ENCODE data around the gene HAUS2.
"Not testable (repeated sequence)": the region's sequence is repeated elsewhere in the genome, so short reads cannot be mapped to it uniquely, and the experiment has no call there.

Gene HAUS2

GRCh38 chr15:42576040-42576594 is 27.5 kb downstream of the HAUS2 start:
- DNase-seq = no peak

GRCh38 chr15:42576776-42577175 is 28.1 kb downstream of the HAUS2 start:
- no peak for DNase-seq

- no peak for DNase-seq
Measured at GRCh38 chr15:42577514-42578031, 28.9 kb downstream of the HAUS2 start.

- DNase-seq = no peak
Measured at GRCh38 chr15:42578984-42579537, 30.4 kb downstream of the HAUS2 start.

GRCh38 chr15:42581272-42581730 is 32.7 kb downstream of the HAUS2 start:
- DNase-seq = peak; percentile 2

- DNase-seq = no peak
Measured at GRCh38 chr15:42582569-42583375, 34.1 kb downstream of the HAUS2 start.

- DNase-seq = no peak
Measured at GRCh38 chr15:42584031-42584765, 35.6 kb downstream of the HAUS2 start.

- no peak for DNase-seq
Measured at GRCh38 chr15:42590619-42591237, 42.1 kb downstream of the HAUS2 start.

GRCh38 chr15:42591238-42591934 is 42.7 kb downstream of the HAUS2 start:
- DNase-seq = no peak

GRCh38 chr15:42592716-42593115 is 44.1 kb downstream of the HAUS2 start:
- no peak for DNase-seq

- DNase-seq = no peak
Measured at GRCh38 chr15:42593143-42593542, 44.5 kb downstream of the HAUS2 start.

GRCh38 chr15:42594095-42594494 is 45.5 kb downstream of the HAUS2 start:
- no peak for DNase-seq

- no peak for DNase-seq
Measured at GRCh38 chr15:42595626-42596240, 47.1 kb downstream of the HAUS2 start.

- DNase-seq = not testable (repeated sequence)
Measured at GRCh38 chr15:42601316-42601715, 52.7 kb downstream of the HAUS2 start.

GRCh38 chr15:42602501-42602900 is 53.9 kb downstream of the HAUS2 start:
- DNase-seq = no peak

GRCh38 chr15:42603978-42604377 is 55.3 kb downstream of the HAUS2 start:
- no peak for DNase-seq

GRCh38 chr15:42604894-42605744 is 56.5 kb downstream of the HAUS2 start:
- DNase-seq = no peak

- no peak for DNase-seq
Measured at GRCh38 chr15:42605796-42606195, 57.2 kb downstream of the HAUS2 start.

- DNase-seq = no peak
Measured at GRCh38 chr15:42608110-42608531, 59.5 kb downstream of the HAUS2 start.

- DNase-seq = no peak
Measured at GRCh38 chr15:42608752-42609488, 60.3 kb downstream of the HAUS2 start.
